Mammary epithelial cell (primary cell): ENCODE data around the gene PNPLA6.

ENCODE experiments used
- CTCF ChIP-seq, 2 donors: IDR thresholded peaks in 1 of 2; conservative IDR thresholded peaks in 1 of 2; 2 replicates each; pipeline ENCODE4 v1.5.1; 2011 to 2012; ENCODE audit warnings: inconsistent platforms in 2 of 2, low read length in 2 of 2, mild to moderate bottlenecking in 2 of 2, control low read depth in 1 of 2, low read depth in 1 of 2; ENCODE audit not compliant: insufficient read depth in 1 of 2; ENCODE audit errors: extremely low read depth in 1 of 2
- EZH2 ChIP-seq: IDR thresholded peaks from 2 replicates; pipeline ENCODE4 v1.6.1; 2012; ENCODE audit warnings: low read length, inconsistent platforms, borderline replicate concordance

- TF ChIP-seq CTCF (conservative IDR thresholded peaks at IDR 0.05 in 1 of 2, IDR thresholded peaks at IDR 0.05 in 1 of 2; ENCODE audit: extremely low read depth in 1 of 2, insufficient read depth in 1 of 2, low read depth in 1 of 2, low read length in 2 of 2) = no peak
- TF ChIP-seq EZH2 = no peak
These were observed 17.3 kb downstream of the PNPLA6 start for GRCh38 chr19:7552781-7553180.
